ENCODE measurements around the gene TP53BP2. TPM values are rescaled to one million over a fixed set of nuclear protein-coding genes. Genes with fewer than 3 reads are reported as not detected.
A peak's percentile ranks its signal among the peaks of the same experiment; 100 is the strongest.

The TP53BP2 gene
- total RNA-seq, 4 donors from 2014 or later, result 26.6 to 106 (median 43.8) TPM

- H3K9me3 ChIP-seq, result no peaks in the 10 kb centered on the region
- H3K4me3 ChIP-seq, result no peak overlapping the region
- intact Hi-C loops (cut with DNase I), result loop anchor here (10.0 kb wide), 1 partner anchor 69 kb away; the partner anchor contains the start of gene TP53BP2
- no peaks in the 10 kb centered on the region for H3K27me3 ChIP-seq
- peak overlapping the region; percentile 36 to 54 (median 40) for H3K27ac ChIP-seq (replicated peaks in 1 of 4)
- TF ChIP-seq POLR2AphosphoS5 (IDR thresholded peaks at IDR 0.05) (peak in 1 of 2 donors; percentile 30), POLR2A (IDR thresholded peaks at IDR 0.05; ENCODE audit: low read depth) (no peak)
- H3K4me1 ChIP-seq, result peaks cover 22 to 39% (median 27%) of the 10 kb centered on the region in 4 donors
- WGBS, result 58% methylated on average over 8 of the region's 9 CpGs
- peaks cover 39 to 93% (median 85%) of the 10 kb centered on the region in 4 donors for H3K36me3 ChIP-seq
- DNase-seq (ENCODE audit: extremely low spot score), result no peak
Observed at GRCh38 chr1:223776075-223776814, 69.5 kb downstream of the TP53BP2 start.

DNA sequence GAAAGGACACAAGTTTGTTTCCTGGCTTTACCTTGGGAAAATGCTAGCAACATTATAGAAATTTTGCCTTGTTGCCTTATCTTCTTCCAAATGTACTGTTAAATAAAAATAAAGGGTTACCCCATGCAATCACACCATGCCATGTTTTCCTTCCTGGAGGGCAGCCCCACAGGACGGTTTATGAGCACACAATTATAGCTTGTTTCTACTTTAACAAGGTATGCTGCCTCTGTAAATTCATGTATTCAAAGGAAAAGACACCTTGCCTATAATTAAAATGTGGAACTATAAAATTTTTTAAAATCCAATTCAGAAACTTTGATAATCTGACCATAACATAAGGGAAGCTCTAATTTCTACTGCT is 70.1 kb downstream of the TP53BP2 start:
- no peaks in the 10 kb centered on the region for H3K27me3 ChIP-seq
- intact Hi-C loops (cut with DNase I), result loop anchor here (10.0 kb wide), 1 partner anchor 69 kb away; the partner anchor contains the start of gene TP53BP2
- no peak for DNase-seq (ENCODE audit: extremely low spot score)
- peaks cover 28 to 44% (median 32%) of the 10 kb centered on the region in 4 donors for H3K4me1 ChIP-seq
- no peaks in the 10 kb centered on the region for H3K9me3 ChIP-seq
- H3K36me3 ChIP-seq, result peaks cover 45 to 94% (median 87%) of the 10 kb centered on the region in 4 donors
- WGBS, result 67% methylated on average over 1 of the region's 1 CpG
- H3K27ac ChIP-seq (replicated peaks in 1 of 4), result peak overlapping the region; percentile 20 to 54 (median 36)
- TF ChIP-seq CTCF (IDR thresholded peaks at IDR 0.05) (no peak), POLR2AphosphoS5 (IDR thresholded peaks at IDR 0.05) (no peak), EP300 (IDR thresholded peaks at IDR 0.05) (no peak), POLR2A (IDR thresholded peaks at IDR 0.05; ENCODE audit: low read depth) (no peak)
- H3K4me3 ChIP-seq, result no peak overlapping the region

DNA sequence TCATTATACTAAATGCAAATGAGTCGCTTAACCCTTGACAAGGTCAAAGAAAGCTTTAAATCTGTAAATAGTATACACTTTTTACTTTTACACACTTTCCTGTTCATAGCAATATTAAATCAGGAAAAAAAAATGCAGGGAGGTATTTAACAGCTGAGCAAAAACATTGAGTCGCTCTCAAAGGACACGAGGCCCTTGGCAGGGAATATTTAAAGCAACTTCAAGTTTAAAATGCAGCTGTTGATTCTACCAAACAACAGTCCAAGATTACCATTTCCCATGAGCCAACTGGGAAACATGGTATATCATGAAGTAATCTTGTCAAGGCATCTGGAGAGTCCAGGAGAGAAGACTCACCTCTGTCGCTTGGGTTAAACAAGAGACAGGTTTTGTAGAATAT is 70.7 kb downstream of the TP53BP2 start:
- Histone ChIP-seq H3K4me1 (peaks cover 33 to 47% (median 34%) of the 10 kb centered on the region in 4 donors), H3K27me3 (no peaks in the 10 kb centered on the region), H3K27ac (replicated peaks in 1 of 4) (peak overlapping the region; percentile 20 to 54 (median 36)), H3K9me3 (no peaks in the 10 kb centered on the region), H3K4me3 (no peak overlapping the region), H3K36me3 (peaks cover 51 to 94% (median 88%) of the 10 kb centered on the region in 4 donors)
- TF ChIP-seq POLR2A (IDR thresholded peaks at IDR 0.05; ENCODE audit: low read depth) (no peak), CTCF (IDR thresholded peaks at IDR 0.05) (no peak), POLR2AphosphoS5 (IDR thresholded peaks at IDR 0.05) (peak in 1 of 2 donors; percentile 16), EP300 (IDR thresholded peaks at IDR 0.05) (no peak)
- intact Hi-C loops (cut with DNase I), result loop anchor here (10.0 kb wide), 1 partner anchor 70 kb away; the partner anchor contains the start of gene TP53BP2
- WGBS, result 71% methylated on average over 4 of the region's 4 CpGs
- no peak for DNase-seq (ENCODE audit: extremely low spot score)

DNA sequence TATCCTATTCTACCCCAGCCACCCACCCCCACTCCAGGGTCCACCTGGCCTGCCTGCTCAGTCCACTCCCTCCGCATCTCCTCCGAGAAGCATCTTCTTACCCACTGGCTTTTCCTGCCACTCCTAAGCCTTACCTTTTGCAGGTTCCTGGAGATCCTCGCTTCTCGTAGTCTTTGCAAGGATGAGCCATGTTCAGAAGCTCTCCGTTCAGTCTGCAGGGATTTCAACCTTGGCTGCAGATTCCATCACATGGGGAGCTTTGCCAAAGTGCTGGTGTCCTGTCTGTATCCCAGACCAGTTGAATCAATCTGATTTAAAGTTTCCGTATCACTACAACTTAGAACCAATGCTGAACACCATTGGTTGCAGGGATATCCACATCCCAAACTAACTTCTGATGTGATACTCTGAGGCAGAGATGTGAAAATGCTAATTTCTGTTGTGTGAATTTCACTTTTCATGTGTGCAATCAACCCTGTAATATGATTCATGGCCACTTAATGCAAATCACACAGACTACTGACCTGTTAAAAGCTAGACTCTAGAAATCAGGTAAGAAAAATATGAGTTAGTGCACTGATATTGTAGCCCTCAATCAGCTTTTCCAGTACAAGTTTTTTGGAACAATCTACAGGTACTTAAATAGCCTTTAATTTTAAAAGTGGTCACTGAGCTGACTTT is 71.5 kb downstream of the TP53BP2 start:
- peaks cover 33 to 47% (median 34%) of the 10 kb centered on the region in 4 donors for H3K4me1 ChIP-seq
- WGBS, result 86% methylated on average over 6 of the region's 6 CpGs
- intact Hi-C loops (cut with DNase I), result loop anchor here (10.0 kb wide), 1 partner anchor 71 kb away; the partner anchor contains the start of gene TP53BP2
- H3K4me3 ChIP-seq, result no peak overlapping the region
- TF ChIP-seq POLR2AphosphoS5 (IDR thresholded peaks at IDR 0.05), result no peak
- TF ChIP-seq POLR2A (IDR thresholded peaks at IDR 0.05; ENCODE audit: low read depth), result no peak
- no peak for TF ChIP-seq EP300 (IDR thresholded peaks at IDR 0.05)
- no peak for TF ChIP-seq CTCF (IDR thresholded peaks at IDR 0.05)
- no peaks in the 10 kb centered on the region for H3K27me3 ChIP-seq
- no peak for DNase-seq (ENCODE audit: extremely low spot score)
- peak overlapping the region; percentile 7 to 37 (median 24) for H3K27ac ChIP-seq (replicated peaks in 1 of 4)
- peaks cover 55 to 95% (median 91%) of the 10 kb centered on the region in 4 donors for H3K36me3 ChIP-seq
- H3K9me3 ChIP-seq, result no peaks in the 10 kb centered on the region

GRCh38 chr1:223772771-223773160 is 73.0 kb downstream of the TP53BP2 start:
- H3K27ac ChIP-seq (replicated peaks in 1 of 4), result peak overlapping the region; percentile 34 to 76 (median 65)
- H3K4me3 ChIP-seq, result no peak overlapping the region
- H3K27me3 ChIP-seq, result no peaks in the 10 kb centered on the region
- no peaks in the 10 kb centered on the region for H3K9me3 ChIP-seq
- no peak for DNase-seq (ENCODE audit: extremely low spot score)
- peaks cover 46 to 86% (median 79%) of the 10 kb centered on the region in 4 donors for H3K36me3 ChIP-seq
- H3K4me1 ChIP-seq, result peaks cover 33 to 47% (median 34%) of the 10 kb centered on the region in 4 donors
- no peak for TF ChIP-seq EP300 (IDR thresholded peaks at IDR 0.05)
- TF ChIP-seq POLR2A (IDR thresholded peaks at IDR 0.05; ENCODE audit: low read depth), result no peak
- TF ChIP-seq CTCF (IDR thresholded peaks at IDR 0.05), result no peak
- TF ChIP-seq POLR2AphosphoS5 (IDR thresholded peaks at IDR 0.05), result no peak
- intact Hi-C loops (cut with DNase I), result loop anchor here (10.0 kb wide), 1 partner anchor 72 kb away; the partner anchor contains the start of gene TP53BP2
- 90% methylated on average over 5 of the region's 5 CpGs for WGBS
